ENCODE measurements around the gene IQCH. TPM values are rescaled to one million over a fixed set of nuclear protein-coding genes. Genes with fewer than 3 reads are reported as not detected.
A peak's percentile ranks its signal among the peaks of the same experiment; 100 is the strongest.

Gene IQCH
- total and polyA plus RNA-seq, 2 of the 4 experiments (the other 2 are of a cell fraction), result 0.60 to 2.5 TPM

DNA sequence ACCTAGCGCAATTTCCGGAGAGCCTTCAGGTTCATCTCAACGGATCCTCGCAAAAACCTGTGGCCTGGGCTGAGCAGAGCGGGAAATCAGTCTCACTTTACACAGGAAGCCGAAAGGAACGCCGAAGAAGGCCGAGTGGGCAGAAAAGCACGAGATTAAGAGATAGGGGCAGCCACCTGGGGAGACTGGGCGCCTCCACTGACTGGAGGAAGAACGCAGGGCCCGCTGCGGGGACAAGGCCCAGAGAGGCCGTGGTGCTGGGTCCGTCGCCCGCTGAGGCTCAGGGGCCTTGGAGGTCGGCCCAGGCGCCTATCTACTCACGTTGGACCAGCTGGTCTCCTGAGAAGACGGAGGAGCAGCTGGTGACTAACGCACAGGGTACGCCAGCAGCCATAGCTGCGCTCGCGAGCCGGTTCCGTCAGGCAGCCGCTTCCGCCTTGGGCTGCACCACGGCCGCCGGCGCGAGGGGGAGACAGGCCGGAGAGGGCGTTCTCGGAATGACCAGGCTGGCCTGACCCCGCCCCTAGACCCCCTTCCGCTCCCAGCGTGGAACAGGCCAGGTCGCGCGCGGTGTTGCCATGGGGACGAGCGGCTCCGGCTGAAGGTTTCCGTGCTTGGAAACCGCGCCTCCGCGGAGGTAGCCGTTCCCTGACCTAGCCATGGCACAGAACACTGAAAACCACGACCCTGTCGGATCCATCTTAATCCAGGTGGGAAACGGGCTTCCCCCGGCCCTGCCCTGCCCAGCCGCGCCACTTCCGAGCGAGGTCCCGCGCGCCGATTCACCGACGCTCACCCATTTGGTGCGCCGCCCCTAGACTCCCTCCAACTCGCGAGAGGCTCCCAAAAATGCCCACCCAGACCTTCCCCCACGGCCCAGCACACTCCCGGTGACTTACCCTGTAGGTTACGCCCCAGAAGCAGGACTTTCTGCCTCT, at the start of gene IQCH, which contains the start of gene AAGAB (continued):
- TF ChIP-seq RCOR1 (IDR thresholded peaks at IDR 0.05; ENCODE audit: insufficient replicate concordance, low read length), result no peak
- no peak for TF ChIP-seq MAFK (IDR thresholded peaks at IDR 0.05; ENCODE audit: low read depth, low read length)
- TF ChIP-seq, protein P1, sequence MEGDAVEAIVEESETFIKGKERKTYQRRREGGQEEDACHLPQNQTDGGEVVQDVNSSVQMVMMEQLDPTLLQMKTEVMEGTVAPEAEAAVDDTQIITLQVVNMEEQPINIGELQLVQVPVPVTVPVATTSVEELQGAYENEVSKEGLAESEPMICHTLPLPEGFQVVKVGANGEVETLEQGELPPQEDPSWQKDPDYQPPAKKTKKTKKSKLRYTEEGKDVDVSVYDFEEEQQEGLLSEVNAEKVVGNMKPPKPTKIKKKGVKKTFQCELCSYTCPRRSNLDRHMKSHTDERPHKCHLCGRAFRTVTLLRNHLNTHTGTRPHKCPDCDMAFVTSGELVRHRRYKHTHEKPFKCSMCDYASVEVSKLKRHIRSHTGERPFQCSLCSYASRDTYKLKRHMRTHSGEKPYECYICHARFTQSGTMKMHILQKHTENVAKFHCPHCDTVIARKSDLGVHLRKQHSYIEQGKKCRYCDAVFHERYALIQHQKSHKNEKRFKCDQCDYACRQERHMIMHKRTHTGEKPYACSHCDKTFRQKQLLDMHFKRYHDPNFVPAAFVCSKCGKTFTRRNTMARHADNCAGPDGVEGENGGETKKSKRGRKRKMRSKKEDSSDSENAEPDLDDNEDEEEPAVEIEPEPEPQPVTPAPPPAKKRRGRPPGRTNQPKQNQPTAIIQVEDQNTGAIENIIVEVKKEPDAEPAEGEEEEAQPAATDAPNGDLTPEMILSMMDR (conservative IDR thresholded peaks at IDR 0.05; ENCODE audit: low read depth, low read length), result no peak
- TF ChIP-seq POLR2A (IDR thresholded peaks at IDR 0.05; ENCODE audit: low read depth, low read length), result peak; percentile 93
